Neural progenitor cell (in vitro differentiated cells): ENCODE data around the gene GALR3.

Experiments used
- CTCF ChIP-seq: fragments of 200-600 bp; sonication (generic); IDR thresholded peaks from 2 replicates; pipeline ENCODE4 v1.5.1; 2017; ENCODE audit warnings: antibody characterized with exemption, mild to moderate bottlenecking
- EZH2 ChIP-seq: fragments of 200-600 bp; sonication (generic); IDR thresholded peaks from 2 replicates; pipeline ENCODE4 v1.6.1; 2017; ENCODE audit warnings: antibody characterized with exemption, mild to moderate bottlenecking, moderate library complexity
- EZH2phosphoT487 ChIP-seq: fragments of 200-600 bp; sonication (generic); IDR thresholded peaks from 2 replicates; pipeline ENCODE4 v1.6.1; 2017; ENCODE audit warnings: antibody characterized with exemption

GRCh38 chr22:37809672-37810333 is 13.4 kb upstream of the GALR3 start:
- TF ChIP-seq CTCF (no peak), EZH2phosphoT487 (no peak), EZH2 (no peak)
